Measurements from ENCODE around the gene CD109.

- TF ChIP-seq CTCF (IDR thresholded peaks at IDR 0.05) (no peak), EP300 (IDR thresholded peaks at IDR 0.05) (no peak)
These were observed 40.6 kb upstream of the CD109 start for GRCh38 chr6:73655341-73655917.
